Measurements from ENCODE around the gene SLC9A9. TPM values are rescaled to one million over a fixed set of nuclear protein-coding genes. Genes with fewer than 3 reads are reported as not detected.

The SLC9A9 gene
- total and polyA plus RNA-seq, 12 donors: 1.3 to 8.4 (median 3.0) TPM

- no peak for DNase-seq
- Histone ChIP-seq H3K9me3 (peaks cover 0 to 2% (median 0%) of the 10 kb centered on the region in 11 donors), H3K27ac (no peak overlapping the region), H3K36me3 (no peaks in the 10 kb centered on the region), H3K27me3 (no peaks in the 10 kb centered on the region), H3K4me1 (no peaks in the 10 kb centered on the region), H3K4me3 (no peak overlapping the region)
- no peak for ATAC-seq
- no peak for TF ChIP-seq CTCF (IDR thresholded peaks at IDR 0.05)
- intact Hi-C loops (cut with DNase I): no loop called here
- WGBS, 2 donors: 85 to 87% methylated on average over 5 of the region's 5 CpGs
Measured at GRCh38 chr3:143511174-143511879, 336.9 kb downstream of the SLC9A9 start.

GRCh38 chr3:143510601-143511000 lies 337.7 kb downstream of the SLC9A9 start:
- Histone ChIP-seq H3K4me1 (no peaks in the 10 kb centered on the region), H3K4me3 (no peak overlapping the region), H3K27me3 (no peaks in the 10 kb centered on the region), H3K36me3 (no peaks in the 10 kb centered on the region), H3K9me3 (peaks cover 0 to 2% (median 0%) of the 10 kb centered on the region in 11 donors), H3K27ac (no peak overlapping the region)
- no peak for TF ChIP-seq CTCF (IDR thresholded peaks at IDR 0.05)
- 100% methylated on average over 1 of the region's 1 CpG for WGBS, 2 donors
- ATAC-seq: no peak
- intact Hi-C loops (cut with DNase I): no loop called here
- DNase-seq: no peak

GRCh38 chr3:143507735-143508580 lies 340.3 kb downstream of the SLC9A9 start:
- Histone ChIP-seq H3K27ac (no peak overlapping the region), H3K4me1 (no peaks in the 10 kb centered on the region), H3K27me3 (no peaks in the 10 kb centered on the region), H3K9me3 (peaks cover 0 to 2% (median 0%) of the 10 kb centered on the region in 11 donors), H3K36me3 (no peaks in the 10 kb centered on the region), H3K4me3 (no peak overlapping the region)
- DNase-seq (no peak), ATAC-seq (peak in 2 of 8 donors; percentile 46 to 91)
- 82 to 90% methylated on average over 3 of the region's 3 CpGs for WGBS, 2 donors
- intact Hi-C loops (cut with DNase I): no loop called here
- TF ChIP-seq CTCF (IDR thresholded peaks at IDR 0.05): no peak

GRCh38 chr3:143506190-143506589 lies 342.1 kb downstream of the SLC9A9 start:
- no peak overlapping the region for H3K27ac ChIP-seq
- ATAC-seq (no peak), DNase-seq (no peak)
- intact Hi-C loops (cut with DNase I): no loop called here
- no peak overlapping the region for H3K4me3 ChIP-seq
- H3K9me3 ChIP-seq: peaks cover 0 to 2% (median 0%) of the 10 kb centered on the region in 11 donors
- H3K36me3 ChIP-seq: no peaks in the 10 kb centered on the region
- no peak for TF ChIP-seq CTCF (IDR thresholded peaks at IDR 0.05)
- H3K27me3 ChIP-seq: no peaks in the 10 kb centered on the region
- H3K4me1 ChIP-seq: no peaks in the 10 kb centered on the region

Measured in heart right ventricle (tissue), 16 donors.